ENCODE results near the gene MIX23. TPM values are rescaled to one million over a fixed set of nuclear protein-coding genes. Genes with fewer than 3 reads are reported as not detected.

The MIX23 gene
- total RNA-seq, 1 experiment from 2014 or later: 80.6 TPM

- no peak overlapping the region for H4K91ac ChIP-seq (ENCODE audit: insufficient read length, low read depth, low read length)
- no peak overlapping the region for H3K18ac ChIP-seq (ENCODE audit: insufficient read length, low read depth, low read length)
- H3K4me3 Mint-ChIP-seq: no peak overlapping the region
- no peaks in the 10 kb centered on the region for H3K4me1 Mint-ChIP-seq
- H2BK15ac ChIP-seq (ENCODE audit: low read depth, low read length): no peak overlapping the region
- peaks cover 6 to 66% (median 41%) of the 10 kb centered on the region in 3 experiments; a peak in 6 of 7 replicates for H3K36me3 Mint-ChIP-seq (ENCODE audit: insufficient read depth in 1 of 3, low read depth in 3 of 3)
- no peak overlapping the region for H2AFZ ChIP-seq (ENCODE audit: low read length)
- H3K23me2 ChIP-seq (ENCODE audit: insufficient read length, low read depth, low read length, poor library complexity, severe bottlenecking): no peaks in the 10 kb centered on the region
- no peak overlapping the region for H4K5ac ChIP-seq (ENCODE audit: insufficient read length, low read depth, low read length)
- no peak overlapping the region for H3K23ac ChIP-seq (ENCODE audit: insufficient read length, low read depth, low read length)
- no peaks in the 10 kb centered on the region for H3K4me1 ChIP-seq (ENCODE audit: insufficient read depth, low read length)
- H4K20me1 ChIP-seq (ENCODE audit: control insufficient read depth, insufficient read depth, insufficient read length): no peaks in the 10 kb centered on the region
- H2BK12ac ChIP-seq (ENCODE audit: insufficient read length, low read depth, low read length): no peak overlapping the region
- no peak overlapping the region for H2BK20ac ChIP-seq (ENCODE audit: low read depth, low read length, poor library complexity, severe bottlenecking)
- no peak for TF ChIP-seq CTCF (conservative IDR thresholded peaks at IDR 0.05)
- no peaks in the 10 kb centered on the region for H3K27me3 Mint-ChIP-seq (ENCODE audit: low read depth)
- H3K27ac Mint-ChIP-seq: no peak overlapping the region
- no peak overlapping the region for H4K8ac ChIP-seq (replicated peaks; ENCODE audit: insufficient read length, low read depth, low read length)
- H3K27me3 ChIP-seq (ENCODE audit: insufficient read depth, low read length): no peaks in the 10 kb centered on the region
- H2AK5ac ChIP-seq (ENCODE audit: insufficient read length, low read length): no peak overlapping the region
- H3T11ph ChIP-seq (ENCODE audit: low read length): no peak overlapping the region
- H2BK5ac ChIP-seq (ENCODE audit: insufficient read length, low read length): no peak overlapping the region
- no peak overlapping the region for H3K56ac ChIP-seq (ENCODE audit: insufficient read length, low read depth, low read length)
- H3K9ac ChIP-seq (ENCODE audit: extremely low read depth, insufficient read length, low read length): no peak overlapping the region
- no peak overlapping the region for H3K27ac ChIP-seq (ENCODE audit: insufficient read length, low read depth, low read length)
- H2BK120ac ChIP-seq (ENCODE audit: low read depth, low read length, poor library complexity, severe bottlenecking): no peak overlapping the region
- H3K4ac ChIP-seq (ENCODE audit: low read depth, low read length): no peak overlapping the region
- no peak overlapping the region for H3K14ac ChIP-seq (ENCODE audit: insufficient read depth, low read length)
- H3K79me2 ChIP-seq (ENCODE audit: insufficient read depth, low read length): no peaks in the 10 kb centered on the region
- no CpG with 5 or more reads among the region's 2 CpGs for WGBS (ENCODE audit: extremely low coverage, insufficient read length, low lambda C conversion rate)
- no peaks in the 10 kb centered on the region for H3K79me1 ChIP-seq (ENCODE audit: insufficient read depth, low read depth, low read length, poor library complexity, severe bottlenecking)
- no peaks in the 10 kb centered on the region for H3K9me3 Mint-ChIP-seq
- H3K4me2 ChIP-seq (ENCODE audit: insufficient read depth, insufficient read length, low read length): no peak overlapping the region
- DNase-seq: no peak
- no peaks in the 10 kb centered on the region for H3K9me3 ChIP-seq (ENCODE audit: control insufficient read depth, low read depth, low read length)
Observed at GRCh38 chr3:122430371-122430770, 47.3 kb upstream of the MIX23 start.
